ENCODE data around the gene BCO2. TPM values are rescaled to one million over a fixed set of nuclear protein-coding genes. Genes with fewer than 3 reads are reported as not detected.

BCO2 gene
- polyA plus RNA-seq, 1 donor from 2014 or later: 0.30 TPM

- Mint-ChIP-seq H3K27ac (no peak overlapping the region), H3K9me3 (no peaks in the 10 kb centered on the region), H3K36me3 (peaks cover 2% of the 10 kb centered on the region)
Measured at GRCh38 chr11:112216561-112217105, 41.3 kb downstream of the BCO2 start.

GRCh38 chr11:112219476-112220232 is 44.3 kb downstream of the BCO2 start:
- Mint-ChIP-seq H3K4me1 (peaks cover 0 to 2% (median 2%) of the 10 kb centered on the region in 3 donors), H3K27me3 (no peaks in the 10 kb centered on the region), H3K4me3 (peak overlapping the region in 1 of 4 donors; percentile 1), H3K36me3 (no peaks in the 10 kb centered on the region), H3K27ac (no peak overlapping the region), H3K9me3 (no peaks in the 10 kb centered on the region)

More at GRCh38 chr11:112216561-112217105, 41.3 kb downstream of the BCO2 start:
- Mint-ChIP-seq H3K27me3 (no peaks in the 10 kb centered on the region), H3K4me3 (no peak overlapping the region), H3K4me1 (peaks cover 0 to 3% (median 3%) of the 10 kb centered on the region in 3 donors)

GRCh38 chr11:112221274-112221835 is 46.0 kb downstream of the BCO2 start:
- H3K9me3 Mint-ChIP-seq: no peaks in the 10 kb centered on the region
- H3K4me1 Mint-ChIP-seq: peaks cover 0 to 4% (median 2%) of the 10 kb centered on the region in 3 donors
- H3K36me3 Mint-ChIP-seq: no peaks in the 10 kb centered on the region
- H3K4me3 Mint-ChIP-seq: no peak overlapping the region
- no peaks in the 10 kb centered on the region for H3K27me3 Mint-ChIP-seq
- H3K27ac Mint-ChIP-seq: no peak overlapping the region

GRCh38 chr11:112222303-112222702 is 47.0 kb downstream of the BCO2 start:
- Mint-ChIP-seq H3K9me3 (no peaks in the 10 kb centered on the region), H3K4me3 (no peak overlapping the region), H3K27ac (no peak overlapping the region), H3K36me3 (no peaks in the 10 kb centered on the region), H3K4me1 (peaks cover 5 to 11% (median 8%) of the 10 kb centered on the region in 3 donors), H3K27me3 (no peaks in the 10 kb centered on the region)

GRCh38 chr11:112223121-112223520 is 47.8 kb downstream of the BCO2 start:
- H3K27ac Mint-ChIP-seq: no peak overlapping the region

GRCh38 chr11:112223754-112224532 is 48.6 kb downstream of the BCO2 start:
- Mint-ChIP-seq H3K27me3 (no peaks in the 10 kb centered on the region), H3K4me1 (peaks cover 14 to 16% (median 14%) of the 10 kb centered on the region in 3 donors), H3K27ac (peak overlapping the region in 1 of 3 donors; percentile 98), H3K4me3 (peak overlapping the region in 1 of 4 donors; percentile 99), H3K9me3 (no peaks in the 10 kb centered on the region), H3K36me3 (peaks cover 3% of the 10 kb centered on the region)

More at GRCh38 chr11:112223121-112223520, 47.8 kb downstream of the BCO2 start:
- H3K4me1 Mint-ChIP-seq: peaks cover 13 to 16% (median 14%) of the 10 kb centered on the region in 3 donors
- no peaks in the 10 kb centered on the region for H3K9me3 Mint-ChIP-seq
- peak overlapping the region in 1 of 4 donors; percentile 99 for H3K4me3 Mint-ChIP-seq
- H3K27me3 Mint-ChIP-seq: no peaks in the 10 kb centered on the region
- H3K36me3 Mint-ChIP-seq: peaks cover 1% of the 10 kb centered on the region

- Mint-ChIP-seq H3K27me3 (no peaks in the 10 kb centered on the region), H3K4me1 (peaks cover 12 to 16% (median 13%) of the 10 kb centered on the region in 3 donors), H3K9me3 (no peaks in the 10 kb centered on the region), H3K27ac (peak overlapping the region; percentile 98 to 99 (median 99)), H3K36me3 (peaks cover 4% of the 10 kb centered on the region), H3K4me3 (peak overlapping the region; percentile 93 to 99 (median 96))
Measured at GRCh38 chr11:112225753-112226061, 50.4 kb downstream of the BCO2 start.

GRCh38 chr11:112226062-112226830 is 50.9 kb downstream of the BCO2 start, which contains the start of gene PTS:
Gene PTS (plus strand): TSS chr11:112226428. CDS start chr11:112226444, 16 bp downstream.
- H3K4me1 Mint-ChIP-seq: peaks cover 12 to 16% (median 13%) of the 10 kb centered on the region in 3 donors
- H3K4me3 Mint-ChIP-seq: peak within 1 kb of the TSS; percentile 93 to 99 (median 96)
- H3K36me3 Mint-ChIP-seq: peaks cover 4% of the 10 kb centered on the region
- peak within 1 kb of the TSS; percentile 98 to 99 (median 99) for H3K27ac Mint-ChIP-seq
- H3K9me3 Mint-ChIP-seq: no peaks in the 10 kb centered on the region
- H3K27me3 Mint-ChIP-seq: no peaks in the 10 kb centered on the region

- Mint-ChIP-seq H3K9me3 (no peaks in the 10 kb centered on the region), H3K36me3 (peaks cover 4% of the 10 kb centered on the region), H3K4me1 (peaks cover 12 to 16% (median 13%) of the 10 kb centered on the region in 3 donors), H3K4me3 (peak overlapping the region; percentile 93 to 99 (median 96)), H3K27ac (peak overlapping the region; percentile 98 to 99 (median 99)), H3K27me3 (no peaks in the 10 kb centered on the region)
Measured at GRCh38 chr11:112226831-112227401, 51.6 kb downstream of the BCO2 start.

- Mint-ChIP-seq H3K36me3 (peaks cover 5% of the 10 kb centered on the region), H3K4me3 (peak overlapping the region; percentile 93 to 99 (median 96)), H3K27me3 (no peaks in the 10 kb centered on the region), H3K27ac (peak overlapping the region in 2 of 3 donors; percentile 98 to 99), H3K4me1 (peaks cover 12 to 16% (median 13%) of the 10 kb centered on the region in 3 donors), H3K9me3 (no peaks in the 10 kb centered on the region)
Measured at GRCh38 chr11:112227471-112227870, 52.2 kb downstream of the BCO2 start.

GRCh38 chr11:112228706-112229105 is 53.4 kb downstream of the BCO2 start:
- Mint-ChIP-seq H3K9me3 (no peaks in the 10 kb centered on the region), H3K4me1 (peaks cover 12 to 16% (median 13%) of the 10 kb centered on the region in 3 donors), H3K4me3 (no peak overlapping the region), H3K36me3 (peaks cover 5% of the 10 kb centered on the region), H3K27ac (peak overlapping the region in 2 of 3 donors; percentile 8 to 50), H3K27me3 (no peaks in the 10 kb centered on the region)

GRCh38 chr11:112229159-112229558 is 53.8 kb downstream of the BCO2 start:
- peaks cover 5% of the 10 kb centered on the region for H3K36me3 Mint-ChIP-seq
- peak overlapping the region in 2 of 3 donors; percentile 8 to 50 for H3K27ac Mint-ChIP-seq
- no peaks in the 10 kb centered on the region for H3K9me3 Mint-ChIP-seq
- H3K4me3 Mint-ChIP-seq: peak overlapping the region in 1 of 4 donors; percentile 12
- no peaks in the 10 kb centered on the region for H3K27me3 Mint-ChIP-seq
- peaks cover 12 to 16% (median 13%) of the 10 kb centered on the region in 3 donors for H3K4me1 Mint-ChIP-seq

- Mint-ChIP-seq H3K36me3 (peaks cover 8% of the 10 kb centered on the region), H3K27me3 (no peaks in the 10 kb centered on the region), H3K4me1 (peaks cover 11 to 16% (median 13%) of the 10 kb centered on the region in 3 donors), H3K4me3 (peak overlapping the region in 1 of 4 donors; percentile 50), H3K9me3 (no peaks in the 10 kb centered on the region), H3K27ac (peak overlapping the region in 1 of 3 donors; percentile 1)
Measured at GRCh38 chr11:112229746-112230433, 54.6 kb downstream of the BCO2 start.
